Measurements from ENCODE around the gene ASMTL. TPM values are rescaled to one million over a fixed set of nuclear protein-coding genes. Genes with fewer than 3 reads are reported as not detected.

Gene ASMTL
- total RNA-seq, 1 donor from 2014 or later: 36.5 TPM

DNA sequence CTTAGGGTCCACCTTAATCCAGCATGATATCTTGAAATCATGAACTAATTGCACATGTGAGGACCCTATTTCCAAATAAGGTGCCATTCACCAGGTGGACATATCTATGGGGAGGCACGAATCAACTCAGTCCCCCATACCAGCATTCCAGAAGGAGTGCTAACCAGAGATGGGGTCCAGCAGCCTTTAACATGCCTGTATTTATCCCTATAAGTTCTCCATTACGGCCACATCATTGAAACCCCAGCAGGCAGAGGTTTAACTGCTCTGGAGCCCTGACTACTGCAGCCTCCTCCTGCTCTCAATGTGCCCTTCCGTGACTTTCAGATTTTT lies 3.2 kb upstream of the ASMTL start:
- Histone ChIP-seq H3K4me1 (peaks cover 22% of the 10 kb centered on the region), H3K4me3 (no peak overlapping the region), H3K36me3 (no peaks in the 10 kb centered on the region), H3K9me3 (replicated peaks) (no peaks in the 10 kb centered on the region), H3K27ac (replicated peaks) (no peak overlapping the region), H3K27me3 (ENCODE audit: low read depth) (no peaks in the 10 kb centered on the region)
- DNase-seq: no peak
- TF ChIP-seq, protein P1, sequence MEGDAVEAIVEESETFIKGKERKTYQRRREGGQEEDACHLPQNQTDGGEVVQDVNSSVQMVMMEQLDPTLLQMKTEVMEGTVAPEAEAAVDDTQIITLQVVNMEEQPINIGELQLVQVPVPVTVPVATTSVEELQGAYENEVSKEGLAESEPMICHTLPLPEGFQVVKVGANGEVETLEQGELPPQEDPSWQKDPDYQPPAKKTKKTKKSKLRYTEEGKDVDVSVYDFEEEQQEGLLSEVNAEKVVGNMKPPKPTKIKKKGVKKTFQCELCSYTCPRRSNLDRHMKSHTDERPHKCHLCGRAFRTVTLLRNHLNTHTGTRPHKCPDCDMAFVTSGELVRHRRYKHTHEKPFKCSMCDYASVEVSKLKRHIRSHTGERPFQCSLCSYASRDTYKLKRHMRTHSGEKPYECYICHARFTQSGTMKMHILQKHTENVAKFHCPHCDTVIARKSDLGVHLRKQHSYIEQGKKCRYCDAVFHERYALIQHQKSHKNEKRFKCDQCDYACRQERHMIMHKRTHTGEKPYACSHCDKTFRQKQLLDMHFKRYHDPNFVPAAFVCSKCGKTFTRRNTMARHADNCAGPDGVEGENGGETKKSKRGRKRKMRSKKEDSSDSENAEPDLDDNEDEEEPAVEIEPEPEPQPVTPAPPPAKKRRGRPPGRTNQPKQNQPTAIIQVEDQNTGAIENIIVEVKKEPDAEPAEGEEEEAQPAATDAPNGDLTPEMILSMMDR (IDR thresholded peaks at IDR 0.05; ENCODE audit: borderline replicate concordance): no peak
- intact Hi-C loops (cut with micrococcal nuclease): loop anchor here (5.0 kb wide), 1 partner anchor 121 kb away; no protein-coding TSS in a partner anchor

DNA sequence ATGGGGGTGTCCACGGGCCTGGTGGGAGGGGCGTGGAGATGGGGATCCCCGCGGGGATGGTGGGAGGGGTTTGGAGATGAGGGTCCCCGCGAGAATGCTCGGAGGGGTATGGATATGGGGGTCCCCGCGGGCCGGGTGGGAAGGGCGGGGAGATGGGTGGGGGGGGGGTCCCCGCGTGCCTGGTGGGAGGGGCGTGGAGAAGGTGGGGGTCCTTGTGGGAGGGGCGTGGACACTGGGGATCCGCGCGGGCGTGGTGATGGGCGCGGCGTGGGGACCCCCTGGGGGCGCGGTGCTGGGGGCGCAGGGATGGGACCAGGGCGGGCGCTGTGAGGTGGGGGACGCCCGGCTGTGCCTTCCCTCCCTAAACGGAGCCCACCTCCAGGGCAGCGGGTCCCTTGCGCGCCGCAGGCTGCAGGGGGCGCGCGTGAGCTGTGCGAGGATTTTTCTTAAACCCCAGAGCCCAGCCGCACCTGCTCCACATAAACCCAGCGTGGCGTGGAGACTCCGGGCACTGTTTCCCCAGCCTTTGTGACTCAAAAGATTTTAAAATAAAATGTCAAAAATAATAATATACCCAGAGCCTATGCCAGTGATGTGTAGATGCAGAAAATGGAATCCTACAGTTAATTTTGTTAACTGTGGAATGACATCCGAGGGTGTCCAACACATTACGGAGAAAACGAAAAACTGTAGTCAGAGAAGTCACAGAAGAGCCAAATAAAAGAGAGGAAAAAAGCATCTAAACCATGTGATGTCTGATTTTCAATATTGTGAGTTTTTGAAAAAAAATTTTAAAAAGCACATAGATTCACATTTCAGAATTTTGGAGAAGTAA lies 1.5 kb upstream of the ASMTL start:
- H3K4me3 ChIP-seq: peak overlapping the region; percentile 90
- peak; percentile 84 for DNase-seq
- H3K9me3 ChIP-seq (replicated peaks): no peaks in the 10 kb centered on the region
- H3K27me3 ChIP-seq (ENCODE audit: low read depth): no peaks in the 10 kb centered on the region
- peaks cover 22% of the 10 kb centered on the region for H3K4me1 ChIP-seq
- H3K36me3 ChIP-seq: no peaks in the 10 kb centered on the region
- peak overlapping the region; percentile 75 for H3K27ac ChIP-seq (replicated peaks)
- intact Hi-C loops (cut with micrococcal nuclease): no loop called here
- TF ChIP-seq, protein P1 (IDR thresholded peaks at IDR 0.05; ENCODE audit: borderline replicate concordance): peak; percentile 98

DNA sequence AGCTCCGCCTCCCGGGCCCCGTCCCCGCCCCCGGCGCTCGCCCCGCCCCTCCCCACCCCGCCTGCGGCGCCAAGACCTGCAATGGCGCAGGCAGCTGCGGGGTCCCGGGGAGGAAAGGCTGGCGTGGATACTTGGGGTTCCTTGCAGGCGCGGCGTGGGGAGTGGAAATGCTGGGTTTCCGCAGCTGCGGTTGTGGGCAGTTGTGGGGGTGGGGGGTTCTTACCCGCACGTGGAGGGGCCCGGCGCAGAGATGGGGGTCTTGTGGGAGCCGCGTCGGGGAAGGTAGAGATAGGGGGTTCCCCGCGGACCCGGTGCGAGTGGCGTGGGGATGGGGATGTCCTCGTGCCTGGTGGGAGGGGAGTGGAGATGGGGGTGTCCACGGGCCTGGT lies 680 bp upstream of the ASMTL start:
- Histone ChIP-seq H3K4me3 (peak overlapping the region; percentile 90), H3K4me1 (peaks cover 22% of the 10 kb centered on the region), H3K36me3 (no peaks in the 10 kb centered on the region), H3K27ac (replicated peaks) (peak overlapping the region; percentile 94), H3K27me3 (ENCODE audit: low read depth) (no peaks in the 10 kb centered on the region), H3K9me3 (replicated peaks) (no peaks in the 10 kb centered on the region)
- TF ChIP-seq, protein P1 (IDR thresholded peaks at IDR 0.05; ENCODE audit: borderline replicate concordance): no peak
- no peak for DNase-seq
- intact Hi-C loops (cut with micrococcal nuclease): no loop called here

DNA sequence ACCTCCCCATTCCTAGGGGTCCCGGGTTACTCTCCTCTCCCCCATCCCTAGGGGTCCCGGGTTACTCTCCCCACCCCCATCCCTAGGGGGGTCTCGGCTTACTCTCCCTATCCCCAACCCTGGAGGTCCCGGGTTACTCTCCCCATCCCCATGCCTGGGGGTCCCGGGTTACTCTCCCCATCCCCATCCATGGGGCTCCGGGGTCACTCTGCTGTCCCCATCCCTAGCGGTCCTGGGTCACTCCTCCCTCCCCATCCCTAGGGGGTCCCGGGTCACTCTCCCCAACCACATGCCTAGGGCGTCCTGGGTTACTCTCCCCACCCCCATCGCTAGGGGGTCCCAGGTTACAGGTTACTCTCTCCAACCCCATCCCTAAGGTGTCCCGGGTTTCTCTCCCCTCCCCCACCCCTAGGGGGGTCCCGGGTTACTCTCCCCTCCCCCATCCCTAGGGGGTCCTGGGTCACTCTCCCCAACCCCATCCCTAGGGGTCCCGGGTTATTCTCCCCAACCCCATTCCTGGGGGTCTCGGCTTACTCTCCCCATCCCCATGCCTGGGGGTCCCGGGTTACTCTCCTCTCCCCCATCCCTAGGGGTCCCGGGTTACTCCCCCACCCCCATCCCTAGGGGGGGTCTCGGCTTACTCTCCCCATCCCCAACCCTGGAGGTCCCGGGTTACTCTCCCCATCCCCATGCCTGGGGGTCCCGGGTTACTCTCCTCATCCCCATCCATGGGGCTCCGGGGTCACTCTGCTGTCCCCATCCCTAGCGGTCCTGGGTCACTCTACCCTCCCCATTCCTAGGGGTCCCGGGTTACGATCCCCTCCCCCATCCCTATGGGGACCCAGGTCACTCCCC lies 821 bp downstream of the ASMTL start:
- intact Hi-C loops (cut with micrococcal nuclease): no loop called here
- Histone ChIP-seq H3K27ac (replicated peaks) (peak overlapping the region; percentile 73), H3K36me3 (no peaks in the 10 kb centered on the region), H3K4me3 (peak overlapping the region; percentile 90), H3K9me3 (replicated peaks) (no peaks in the 10 kb centered on the region), H3K4me1 (peaks cover 22% of the 10 kb centered on the region), H3K27me3 (ENCODE audit: low read depth) (no peaks in the 10 kb centered on the region)
- DNase-seq: no peak
- TF ChIP-seq, protein P1 (IDR thresholded peaks at IDR 0.05; ENCODE audit: borderline replicate concordance): no peak

DNA sequence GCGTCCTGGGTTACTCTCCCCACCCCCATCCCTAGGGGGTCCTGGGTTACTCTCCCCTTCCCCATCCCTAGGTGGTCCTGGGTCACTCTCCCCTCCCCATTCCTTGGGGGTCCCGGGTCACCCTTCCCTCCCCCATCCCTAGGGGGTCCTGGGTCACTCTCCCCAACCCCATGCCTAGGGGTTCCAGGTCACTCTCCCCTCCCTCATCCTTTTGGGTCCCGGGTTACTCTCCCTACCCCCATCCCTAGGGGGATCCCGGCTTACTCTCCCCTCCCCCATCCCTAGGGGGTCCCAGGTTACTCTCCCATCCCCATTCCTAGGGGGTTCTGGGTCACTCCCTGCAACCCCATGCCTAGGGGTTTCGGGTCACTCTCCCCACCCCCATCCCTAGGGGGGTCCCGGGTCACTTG lies 1.5 kb downstream of the ASMTL start:
- intact Hi-C loops (cut with micrococcal nuclease): no loop called here
- Histone ChIP-seq H3K4me3 (peak overlapping the region; percentile 90), H3K27ac (replicated peaks) (no peak overlapping the region), H3K27me3 (ENCODE audit: low read depth) (no peaks in the 10 kb centered on the region), H3K36me3 (no peaks in the 10 kb centered on the region), H3K9me3 (replicated peaks) (no peaks in the 10 kb centered on the region), H3K4me1 (peaks cover 22% of the 10 kb centered on the region)
- TF ChIP-seq, protein P1 (IDR thresholded peaks at IDR 0.05; ENCODE audit: borderline replicate concordance): no peak
- DNase-seq: no peak

Data from left ventricle myocardium inferior (tissue), 1 donor.